ENCODE measurements around the gene GPR37.

- TF ChIP-seq CTCF (IDR thresholded peaks at IDR 0.05), result no peak
- no peak for TF ChIP-seq POLR2A (IDR thresholded peaks at IDR 0.05)
Observed at GRCh38 chr7:124738639-124739038, 27.0 kb downstream of the GPR37 start.

Measured in testis (tissue), 2 donors.